ENCODE results near the gene SNX32.
"Not testable (repeated sequence)": the region's sequence is repeated elsewhere in the genome, so short reads cannot be mapped to it uniquely, and the experiment has no call there.

The SNX32 gene

GRCh38 chr11:65842144-65842543, 8.4 kb downstream of the SNX32 start:
- Histone ChIP-seq H3K36me3 (ENCODE audit: control insufficient read depth, insufficient read depth, low read length) (no peaks in the 10 kb centered on the region), H3K27me3 (ENCODE audit: control insufficient read depth, insufficient read depth, low read length) (no peaks in the 10 kb centered on the region), H3K4me3 (ENCODE audit: low read length) (no peak overlapping the region), H3K4me1 (ENCODE audit: control insufficient read depth, insufficient read depth, low read length) (no peaks in the 10 kb centered on the region), H3K9me3 (ENCODE audit: control insufficient read depth, insufficient read depth, low read length) (no peaks in the 10 kb centered on the region), H3K27ac (ENCODE audit: low read length) (no peak overlapping the region)
- no CpG with 5 or more reads among the region's 4 CpGs for WGBS (ENCODE audit: insufficient coverage, insufficient read length)
- no peak for DNase-seq (ENCODE audit: low read depth, low spot score)

- H3K27me3 ChIP-seq (ENCODE audit: control insufficient read depth, insufficient read depth, low read length): no peaks in the 10 kb centered on the region
- no CpG with 5 or more reads among the region's 3 CpGs for WGBS (ENCODE audit: insufficient coverage, insufficient read length)
- no peak for DNase-seq (ENCODE audit: low read depth, low spot score)
- no peaks in the 10 kb centered on the region for H3K9me3 ChIP-seq (ENCODE audit: control insufficient read depth, insufficient read depth, low read length)
- H3K4me1 ChIP-seq (ENCODE audit: control insufficient read depth, insufficient read depth, low read length): no peaks in the 10 kb centered on the region
- no peak overlapping the region for H3K27ac ChIP-seq (ENCODE audit: low read length)
- no peaks in the 10 kb centered on the region for H3K36me3 ChIP-seq (ENCODE audit: control insufficient read depth, insufficient read depth, low read length)
- H3K4me3 ChIP-seq (ENCODE audit: low read length): no peak overlapping the region
Observed at GRCh38 chr11:65843811-65844210, 10.0 kb downstream of the SNX32 start.

GRCh38 chr11:65844231-65844872, 10.6 kb downstream of the SNX32 start:
- WGBS (ENCODE audit: insufficient coverage, insufficient read length): no CpG with 5 or more reads among the region's 10 CpGs
- Histone ChIP-seq H3K4me1 (ENCODE audit: control insufficient read depth, insufficient read depth, low read length) (no peaks in the 10 kb centered on the region), H3K4me3 (ENCODE audit: low read length) (no peak overlapping the region), H3K36me3 (ENCODE audit: control insufficient read depth, insufficient read depth, low read length) (no peaks in the 10 kb centered on the region), H3K27ac (ENCODE audit: low read length) (no peak overlapping the region), H3K27me3 (ENCODE audit: control insufficient read depth, insufficient read depth, low read length) (no peaks in the 10 kb centered on the region), H3K9me3 (ENCODE audit: control insufficient read depth, insufficient read depth, low read length) (no peaks in the 10 kb centered on the region)
- DNase-seq (ENCODE audit: low read depth, low spot score): no peak

GRCh38 chr11:65847746-65848145, 14.0 kb downstream of the SNX32 start:
- Histone ChIP-seq H3K27me3 (ENCODE audit: control insufficient read depth, insufficient read depth, low read length) (no peaks in the 10 kb centered on the region), H3K4me3 (ENCODE audit: low read length) (no peak overlapping the region), H3K4me1 (ENCODE audit: control insufficient read depth, insufficient read depth, low read length) (no peaks in the 10 kb centered on the region), H3K9me3 (ENCODE audit: control insufficient read depth, insufficient read depth, low read length) (no peaks in the 10 kb centered on the region), H3K36me3 (ENCODE audit: control insufficient read depth, insufficient read depth, low read length) (peaks cover 8% of the 10 kb centered on the region; the same call in 1 of the 2 replicates), H3K27ac (ENCODE audit: low read length) (no peak overlapping the region)
- no CpG with 5 or more reads among the region's 3 CpGs for WGBS (ENCODE audit: insufficient coverage, insufficient read length)
- DNase-seq (ENCODE audit: low read depth, low spot score): no peak

GRCh38 chr11:65848693-65849092, 14.9 kb downstream of the SNX32 start:
- H3K4me1 ChIP-seq (ENCODE audit: control insufficient read depth, insufficient read depth, low read length); H3K27ac ChIP-seq (ENCODE audit: low read length); DNase-seq (ENCODE audit: low read depth, low spot score); H3K27me3 ChIP-seq (ENCODE audit: control insufficient read depth, insufficient read depth, low read length); H3K4me3 ChIP-seq (ENCODE audit: low read length); H3K9me3 ChIP-seq (ENCODE audit: control insufficient read depth, insufficient read depth, low read length): not testable (repeated sequence)
- WGBS (ENCODE audit: insufficient coverage, insufficient read length): no CpG with 5 or more reads among the region's 7 CpGs
- H3K36me3 ChIP-seq (ENCODE audit: control insufficient read depth, insufficient read depth, low read length): peaks cover 16% of the 10 kb centered on the region; the same call in 1 of the 2 replicates

- H3K36me3 ChIP-seq (ENCODE audit: control insufficient read depth, insufficient read depth, low read length): peaks cover 22% of the 10 kb centered on the region; the same call in 1 of the 2 replicates
- no peak for DNase-seq (ENCODE audit: low read depth, low spot score)
- H3K4me3 ChIP-seq (ENCODE audit: low read length): no peak overlapping the region
- H3K9me3 ChIP-seq (ENCODE audit: control insufficient read depth, insufficient read depth, low read length): no peaks in the 10 kb centered on the region
- H3K27me3 ChIP-seq (ENCODE audit: control insufficient read depth, insufficient read depth, low read length): no peaks in the 10 kb centered on the region
- H3K4me1 ChIP-seq (ENCODE audit: control insufficient read depth, insufficient read depth, low read length): no peaks in the 10 kb centered on the region
- no peak overlapping the region for H3K27ac ChIP-seq (ENCODE audit: low read length)
- no CpG with 5 or more reads among the region's 8 CpGs for WGBS (ENCODE audit: insufficient coverage, insufficient read length)
Observed at GRCh38 chr11:65849366-65849765, 15.6 kb downstream of the SNX32 start.

- no peak for DNase-seq (ENCODE audit: low read depth, low spot score)
- no peaks in the 10 kb centered on the region for H3K27me3 ChIP-seq (ENCODE audit: control insufficient read depth, insufficient read depth, low read length)
- H3K9me3 ChIP-seq (ENCODE audit: control insufficient read depth, insufficient read depth, low read length): no peaks in the 10 kb centered on the region
- H3K4me3 ChIP-seq (ENCODE audit: low read length): no peak overlapping the region
- H3K27ac ChIP-seq (ENCODE audit: low read length): no peak overlapping the region
- H3K4me1 ChIP-seq (ENCODE audit: control insufficient read depth, insufficient read depth, low read length): no peaks in the 10 kb centered on the region
- WGBS (ENCODE audit: insufficient coverage, insufficient read length): no CpG with 5 or more reads among the region's 16 CpGs
- peaks cover 26% of the 10 kb centered on the region; the same call in 1 of the 2 replicates for H3K36me3 ChIP-seq (ENCODE audit: control insufficient read depth, insufficient read depth, low read length)
Observed at GRCh38 chr11:65849771-65850216, 16.0 kb downstream of the SNX32 start.

- no peak for DNase-seq (ENCODE audit: low read depth, low spot score)
- no CpG with 5 or more reads among the region's 20 CpGs for WGBS (ENCODE audit: insufficient coverage, insufficient read length)
- H3K4me1 ChIP-seq (ENCODE audit: control insufficient read depth, insufficient read depth, low read length): no peaks in the 10 kb centered on the region
- H3K4me3 ChIP-seq (ENCODE audit: low read length): no peak overlapping the region
- no peak overlapping the region for H3K27ac ChIP-seq (ENCODE audit: low read length)
- H3K36me3 ChIP-seq (ENCODE audit: control insufficient read depth, insufficient read depth, low read length): peaks cover 32% of the 10 kb centered on the region
- no peaks in the 10 kb centered on the region for H3K9me3 ChIP-seq (ENCODE audit: control insufficient read depth, insufficient read depth, low read length)
- no peaks in the 10 kb centered on the region for H3K27me3 ChIP-seq (ENCODE audit: control insufficient read depth, insufficient read depth, low read length)
Observed at GRCh38 chr11:65850217-65851082, 16.7 kb downstream of the SNX32 start.

- Histone ChIP-seq H3K4me1 (ENCODE audit: control insufficient read depth, insufficient read depth, low read length) (no peaks in the 10 kb centered on the region), H3K27me3 (ENCODE audit: control insufficient read depth, insufficient read depth, low read length) (no peaks in the 10 kb centered on the region), H3K9me3 (ENCODE audit: control insufficient read depth, insufficient read depth, low read length) (no peaks in the 10 kb centered on the region), H3K4me3 (ENCODE audit: low read length) (no peak overlapping the region), H3K27ac (ENCODE audit: low read length) (no peak overlapping the region), H3K36me3 (ENCODE audit: control insufficient read depth, insufficient read depth, low read length) (peaks cover 37% of the 10 kb centered on the region)
- DNase-seq (ENCODE audit: low read depth, low spot score): no peak
- WGBS (ENCODE audit: insufficient coverage, insufficient read length): no CpG with 5 or more reads among the region's 14 CpGs
Observed at GRCh38 chr11:65851083-65851579, 17.4 kb downstream of the SNX32 start.

GRCh38 chr11:65851811-65852507, 18.2 kb downstream of the SNX32 start:
- no peak for DNase-seq (ENCODE audit: low read depth, low spot score)
- H3K4me1 ChIP-seq (ENCODE audit: control insufficient read depth, insufficient read depth, low read length): no peaks in the 10 kb centered on the region
- no peaks in the 10 kb centered on the region for H3K27me3 ChIP-seq (ENCODE audit: control insufficient read depth, insufficient read depth, low read length)
- H3K36me3 ChIP-seq (ENCODE audit: control insufficient read depth, insufficient read depth, low read length): peaks cover 37% of the 10 kb centered on the region
- H3K27ac ChIP-seq (ENCODE audit: low read length): no peak overlapping the region
- no peaks in the 10 kb centered on the region for H3K9me3 ChIP-seq (ENCODE audit: control insufficient read depth, insufficient read depth, low read length)
- WGBS (ENCODE audit: insufficient coverage, insufficient read length): no CpG with 5 or more reads among the region's 10 CpGs
- H3K4me3 ChIP-seq (ENCODE audit: low read length): no peak overlapping the region
